Stimulated activated CD8-positive, alpha-beta memory T cell treated with anti-CD3 and anti-CD28 coated beads, Interleukin-7, amount 100 ng/mL, for 48 hours (primary cell): ENCODE results near the gene DDX4.

Experiments
- DNase-seq, 2 donors: peaks; one replicate each; pipeline ENCODE4 v3.0.0-alpha.2; 2020; ENCODE audit warnings: low read depth in 1 of 2; ENCODE audit errors: extremely low read depth in 1 of 2

DDX4 gene

DNA sequence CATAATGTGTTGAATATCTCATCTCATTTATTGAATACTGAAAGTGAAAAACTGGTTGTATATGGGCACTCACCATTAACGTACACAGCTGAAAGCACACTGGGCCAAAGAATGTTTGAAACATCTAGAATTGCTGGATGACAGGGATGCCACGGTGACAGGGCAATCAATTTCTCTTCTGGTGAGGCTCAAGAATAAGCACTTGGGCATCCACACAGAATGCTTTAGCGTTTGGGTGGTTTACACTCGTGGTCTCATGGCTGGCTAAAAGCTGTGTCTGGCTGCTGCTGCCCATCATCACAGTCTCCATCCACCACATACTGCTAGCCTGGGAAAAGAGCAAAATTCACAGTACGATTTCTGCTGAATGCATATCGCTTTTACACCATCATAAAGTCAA is 82.6 kb downstream of the DDX4 start:
- DNase-seq: no peak

GRCh38 chr5:55821731-55822512 is 84.1 kb downstream of the DDX4 start:
- no peak for DNase-seq

DNA sequence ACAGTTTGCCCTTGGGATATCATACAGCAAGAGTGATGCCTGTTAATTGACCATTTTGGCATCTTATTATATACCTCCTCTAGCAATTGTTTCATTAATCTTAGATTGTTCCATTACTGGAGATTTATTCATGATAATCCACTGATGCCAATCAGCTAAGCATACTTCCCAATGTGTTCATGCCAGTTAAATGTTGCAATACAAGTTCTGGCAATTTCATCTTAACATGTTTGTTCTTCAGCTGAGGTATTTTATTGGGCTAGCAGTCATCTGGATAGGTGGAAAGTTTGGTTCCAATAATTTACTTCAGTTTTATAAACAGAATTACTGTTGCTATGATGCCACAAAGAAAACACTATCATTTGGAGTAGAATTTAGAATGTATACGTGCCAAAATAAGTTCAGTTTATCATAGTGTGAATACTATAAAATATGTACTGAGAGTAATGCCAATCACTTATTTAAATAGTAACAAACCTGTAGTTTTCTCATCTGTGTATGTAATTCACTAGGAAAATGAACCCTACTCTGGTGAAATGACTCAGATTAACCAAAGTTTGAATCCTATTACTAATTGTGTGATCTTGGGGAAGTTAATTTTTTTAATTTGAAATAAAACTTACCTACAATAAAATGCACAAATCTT is 85.4 kb downstream of the DDX4 start:
- DNase-seq: no peak

DNA sequence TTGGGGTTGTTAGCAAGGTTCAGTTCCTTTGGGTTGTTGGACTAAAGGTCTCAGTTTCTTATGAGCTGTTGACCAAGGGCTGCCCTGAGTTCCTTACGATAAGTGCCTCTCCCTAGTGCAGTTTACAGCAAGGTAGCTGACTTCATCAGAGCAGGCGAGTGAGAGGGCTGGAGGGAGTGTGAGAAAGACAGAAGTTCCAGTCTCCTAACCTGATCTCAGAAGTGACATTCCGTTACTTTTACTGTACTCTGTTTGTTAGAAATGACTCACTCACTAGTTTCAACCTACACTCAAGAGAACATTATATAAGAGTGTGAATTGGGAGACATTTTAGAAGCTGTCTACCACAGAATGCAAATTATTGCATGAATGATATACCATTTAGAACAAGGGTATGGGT is 92.1 kb downstream of the DDX4 start:
- no peak for DNase-seq

DNA sequence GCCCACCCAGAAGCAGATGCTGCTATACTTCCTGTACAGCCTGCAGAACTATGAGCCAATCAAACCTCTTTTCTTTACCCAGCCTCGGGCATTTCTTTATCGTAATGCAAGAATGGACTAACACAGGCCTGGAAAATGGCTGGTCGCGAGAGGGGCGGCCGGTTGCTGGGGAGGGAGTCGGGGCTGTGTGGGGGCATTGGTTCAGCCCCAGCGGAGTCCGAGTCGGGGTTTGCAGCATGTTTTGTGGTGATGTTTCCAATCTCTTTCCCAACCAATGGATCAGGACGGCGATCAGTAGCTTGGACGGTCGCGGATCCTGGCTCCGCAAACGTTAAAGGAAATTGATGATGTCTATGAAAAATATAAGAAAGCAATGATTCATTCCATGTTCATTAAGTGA is 94.6 kb downstream of the DDX4 start:
- no peak for DNase-seq

- DNase-seq: no peak
Observed at GRCh38 chr5:55836191-55836590, 98.3 kb downstream of the DDX4 start.

GRCh38 chr5:55841976-55842375 is 104.1 kb downstream of the DDX4 start:
- DNase-seq: no peak

GRCh38 chr5:55847837-55848236 is 110.0 kb downstream of the DDX4 start:
- no peak for DNase-seq

DNA sequence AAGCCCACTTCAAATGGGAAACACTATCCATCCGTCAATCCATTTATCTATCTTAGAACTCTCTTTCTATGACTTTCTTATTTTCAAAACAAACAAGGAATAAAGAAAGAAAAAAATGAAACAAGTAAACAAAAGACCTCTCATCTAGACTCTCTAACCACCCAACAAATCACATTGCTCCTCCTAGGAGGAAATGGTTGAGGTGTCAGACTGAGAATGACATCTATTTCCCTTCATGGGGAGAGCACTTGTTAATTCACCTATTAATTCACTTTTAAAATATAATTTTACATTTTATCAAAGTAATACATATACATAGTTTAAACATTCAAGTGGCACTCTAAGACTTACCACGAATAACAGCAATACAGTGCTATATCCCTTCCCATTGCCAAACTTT is 110.9 kb downstream of the DDX4 start:
- no peak for DNase-seq

GRCh38 chr5:55850839-55851674 is 113.2 kb downstream of the DDX4 start, which contains the start of gene IL31RA:
TSS of gene IL31RA (plus strand) at chr5:55851357. CDS start at chr5:55851571, 214 bp downstream.
- DNase-seq: no peak

DNA sequence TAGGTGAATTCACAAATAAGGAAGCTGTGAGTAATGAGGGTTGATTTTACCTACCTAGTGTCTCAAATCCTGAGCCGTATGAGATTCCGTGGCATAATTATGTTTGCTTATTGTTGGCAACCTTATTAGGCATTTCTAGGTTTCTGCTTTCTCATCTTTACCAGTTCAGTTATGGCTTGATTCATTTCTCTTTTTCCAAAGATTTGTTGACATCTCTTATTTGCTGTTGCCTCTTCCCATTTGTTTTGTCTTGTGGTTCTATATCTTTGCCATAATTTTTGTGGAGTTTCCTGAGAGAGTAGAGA is 113.8 kb downstream of the DDX4 start:
- DNase-seq: no peak

DNA sequence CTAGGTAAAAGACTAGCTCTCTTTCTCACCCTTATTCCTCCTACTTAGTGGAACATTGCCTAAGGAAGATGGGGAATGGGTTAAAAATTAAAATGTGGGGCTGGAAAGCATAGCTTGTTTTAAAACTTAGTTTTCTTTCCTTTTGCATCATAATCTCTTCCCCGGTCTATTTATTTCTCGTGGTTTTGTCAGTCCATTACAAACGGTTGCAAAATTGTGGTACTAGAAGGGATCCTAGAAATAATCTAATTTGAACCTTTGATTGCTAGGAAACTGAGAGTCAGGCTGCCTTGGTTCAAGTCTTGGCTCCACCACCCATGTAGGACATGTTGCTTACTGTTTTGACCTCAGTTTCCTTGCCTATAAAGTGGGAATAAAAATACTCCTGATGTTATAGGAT is 114.6 kb downstream of the DDX4 start:
- DNase-seq: no peak

GRCh38 chr5:55853041-55853670 is 115.3 kb downstream of the DDX4 start:
- DNase-seq: no peak

DNA sequence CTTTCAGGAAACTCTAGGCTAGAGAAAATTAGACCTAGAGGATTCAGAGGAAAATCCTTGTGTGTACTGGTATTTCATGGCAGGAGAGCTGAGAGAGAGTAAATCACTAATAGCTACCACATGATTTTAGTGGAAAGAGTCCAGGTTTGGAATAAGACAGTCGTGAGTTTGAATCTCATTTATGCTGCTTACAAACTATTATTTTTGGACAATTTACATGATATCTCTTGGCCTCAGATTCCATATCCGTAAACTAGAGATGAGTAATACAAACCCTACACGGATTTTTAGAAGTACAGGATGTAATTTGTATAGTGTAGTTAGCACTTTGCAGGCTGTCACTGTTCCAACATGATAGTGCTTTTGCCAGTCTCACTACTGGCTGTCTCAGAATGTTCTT is 116.0 kb downstream of the DDX4 start:
- no peak for DNase-seq

DNA sequence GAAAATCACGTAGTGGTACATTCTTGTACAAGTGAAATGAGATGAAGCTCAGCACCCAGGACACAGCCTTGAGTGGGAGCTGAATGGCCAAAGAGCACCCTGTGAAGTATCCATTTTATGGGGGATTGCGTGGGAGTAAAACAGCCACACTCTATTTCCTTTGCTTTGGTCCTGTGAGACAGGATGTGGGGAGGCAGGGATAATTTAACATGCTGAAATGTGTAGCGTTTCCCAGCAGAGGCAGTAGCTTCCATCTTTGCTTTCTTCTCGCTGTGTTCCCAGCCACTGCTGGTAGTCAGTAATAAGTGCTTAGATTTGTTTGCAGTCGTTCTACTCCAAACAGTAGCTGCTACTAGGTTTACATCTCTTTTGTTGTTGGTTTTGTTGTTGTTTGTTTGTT is 117.6 kb downstream of the DDX4 start:
- no peak for DNase-seq

GRCh38 chr5:55856516-55857246 is 118.8 kb downstream of the DDX4 start:
- DNase-seq: no peak

- DNase-seq: no peak
Observed at GRCh38 chr5:55857247-55857640, 119.4 kb downstream of the DDX4 start.

DNA sequence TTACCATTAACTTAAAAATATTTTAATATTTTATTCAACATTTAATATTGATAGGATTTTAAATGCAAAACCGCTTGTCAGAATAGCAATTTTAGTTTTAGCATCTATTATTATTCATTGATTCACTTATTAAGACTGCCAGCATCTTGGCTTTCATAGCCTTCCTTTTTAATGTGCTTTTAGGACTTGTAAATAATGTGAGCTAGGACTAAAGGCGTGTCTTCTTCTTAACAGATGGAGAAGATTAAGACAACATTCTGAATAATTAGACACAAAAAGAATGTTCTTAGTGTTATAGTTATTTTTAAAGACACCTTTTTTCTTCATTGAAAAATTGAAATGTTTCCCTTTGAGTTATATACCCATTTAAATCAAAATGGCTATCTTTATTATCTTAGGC is 120.2 kb downstream of the DDX4 start:
- no peak for DNase-seq

- DNase-seq: no peak
Observed at GRCh38 chr5:55860288-55860687, 122.4 kb downstream of the DDX4 start.

GRCh38 chr5:55860709-55861108 is 122.8 kb downstream of the DDX4 start:
- DNase-seq: no peak
